Smooth muscle cell (in vitro differentiated cells): ENCODE data around the gene ZFR2. TPM values are rescaled to one million over a fixed set of nuclear protein-coding genes. Genes with fewer than 3 reads are reported as not detected.

ENCODE experiments used
- DNase-seq: peaks from one replicate; lab custom pipeline; 2025; ENCODE audit not compliant: unreplicated experiment; lab: John Stamatoyannopoulos, UW
- H2AFZ ChIP-seq: fragments of 200-600 bp; sonication (generic); 2 replicates; pipeline ENCODE4 v1.6.0; 2016; ENCODE audit warnings: antibody characterized with exemption, low read depth, mild to moderate bottlenecking
- H3F3A ChIP-seq: fragments of 200-600 bp; sonication (generic); 2 replicates; pipeline ENCODE4 v1.6.0; 2017; ENCODE audit warnings: antibody characterized with exemption, low read depth
- H3K27ac ChIP-seq: fragments of 200-600 bp; sonication (generic); 2 replicates; pipeline ENCODE4 v1.5.1; 2016; ENCODE audit warnings: low read depth, mild to moderate bottlenecking
- H3K27me3 ChIP-seq: fragments of 200-600 bp; sonication (generic); 2 replicates; pipeline ENCODE4 v1.6.1; 2016; ENCODE audit warnings: low read depth, mild to moderate bottlenecking
- H3K36me3 ChIP-seq: fragments of 200-600 bp; sonication (generic); 2 replicates; pipeline ENCODE4 v1.5.1; 2016; ENCODE audit warnings: low read depth
- H3K4me1 ChIP-seq: fragments of 200-600 bp; sonication (generic); 2 replicates; pipeline ENCODE4 v1.5.1; 2016; ENCODE audit warnings: low read depth
- H3K4me2 ChIP-seq: fragments of 200-600 bp; sonication (generic); 2 replicates; pipeline ENCODE4 v1.6.0; 2016; ENCODE audit warnings: mild to moderate bottlenecking
- H3K4me3 ChIP-seq: fragments of 200-600 bp; sonication (generic); 2 replicates; pipeline ENCODE4 v1.5.1; 2016; ENCODE audit warnings: mild to moderate bottlenecking
- H3K79me2 ChIP-seq: fragments of 200-600 bp; sonication (generic); 2 replicates; pipeline ENCODE4 v1.6.0; 2016; ENCODE audit warnings: low read depth, mild to moderate bottlenecking
- H3K9ac ChIP-seq: fragments of 200-600 bp; sonication (generic); 2 replicates; pipeline ENCODE4 v1.6.0; 2016; ENCODE audit warnings: low read depth
- H3K9me3 ChIP-seq: fragments of 200-600 bp; sonication (generic); replicated peaks from 2 replicates; pipeline ENCODE4 v1.5.1; 2016; ENCODE audit warnings: low read depth
- H4K20me1 ChIP-seq: fragments of 200-600 bp; sonication (generic); 2 replicates; pipeline ENCODE4 v1.6.0; 2016; ENCODE audit warnings: low read depth
- WGBS: methylation state at CpG from one replicate; pipeline ENCODE4 v1.1.7; 2016; ENCODE audit warnings: low lambda C conversion rate; 5-methylcytosine and 5-hydroxymethylcytosine counted together
- polyA plus RNA-seq: library from polyadenylated mRNA; unstranded; fragments of >200 nt; fragmentation: Nextera tagmentation; extraction: Ambion mirVana; gene quantifications from 2 replicates; pipeline ENCODE4 v1.2.1, GENCODE V29; 2016
- total RNA-seq: library from RNA; depleted of rRNA; stranded (reverse); fragments of >200 nt; gene quantifications from 2 replicates; pipeline ENCODE4 v1.2.3, GENCODE V29; 2014
- TF ChIP-seq, protein P1 (sequence below): fragments of 200-600 bp; sonication (generic); IDR thresholded peaks from 2 replicates; pipeline ENCODE4 v1.5.1; 2017; ENCODE audit warnings: borderline replicate concordance, mild to moderate bottlenecking, antibody characterized with exemption; ENCODE audit not compliant: insufficient read depth, poor library complexity, severe bottlenecking

The ZFR2 gene
- total and polyA plus RNA-seq, 2 experiments from 2014 or later = 0.54 to 1.8 TPM

DNA sequence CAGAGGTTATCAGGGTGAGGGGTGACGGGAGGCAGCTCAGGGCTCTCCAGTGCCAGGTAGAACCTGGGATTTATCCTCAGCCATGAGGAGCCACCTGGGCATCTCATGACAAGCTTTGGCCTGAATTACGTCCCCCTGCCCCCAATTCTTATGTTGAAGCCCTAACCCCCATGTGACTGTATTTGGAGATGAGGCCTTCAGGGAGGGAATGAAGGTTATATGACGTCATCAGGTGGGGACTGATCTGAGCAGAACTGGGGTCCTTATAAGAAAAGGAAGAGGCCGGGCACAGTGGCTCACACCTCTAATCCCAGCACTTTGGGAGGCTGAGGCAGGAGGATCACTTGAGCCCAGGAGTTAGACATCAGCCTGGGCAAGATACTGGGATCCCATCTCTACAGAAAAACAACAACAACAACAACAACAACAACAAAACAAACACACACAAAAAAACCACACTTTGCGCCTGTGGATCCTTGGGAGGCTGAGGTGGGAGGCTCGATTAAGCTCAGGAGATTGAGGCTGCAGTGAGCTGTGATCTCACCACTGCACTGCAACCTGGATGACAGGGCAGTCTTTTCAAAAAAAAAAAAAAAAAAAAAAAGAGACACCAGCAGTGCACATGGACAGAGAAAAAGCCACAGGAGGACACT is 18.4 kb downstream of the ZFR2 start:
- Histone ChIP-seq H3K9me3 (no peaks in the 10 kb centered on the region), H3K4me3 (no peak overlapping the region), H3K36me3 (no peaks in the 10 kb centered on the region), H3K4me2 (no peak overlapping the region), H2AFZ (no peak overlapping the region), H3K4me1 (no peaks in the 10 kb centered on the region), H3K27ac (no peak overlapping the region), H3K9ac (no peak overlapping the region), H4K20me1 (no peaks in the 10 kb centered on the region), H3K27me3 (no peaks in the 10 kb centered on the region), H3F3A (no peaks in the 10 kb centered on the region), H3K79me2 (no peaks in the 10 kb centered on the region)
- WGBS = 82% methylated on average over 6 of the region's 6 CpGs
- TF ChIP-seq, protein P1, sequence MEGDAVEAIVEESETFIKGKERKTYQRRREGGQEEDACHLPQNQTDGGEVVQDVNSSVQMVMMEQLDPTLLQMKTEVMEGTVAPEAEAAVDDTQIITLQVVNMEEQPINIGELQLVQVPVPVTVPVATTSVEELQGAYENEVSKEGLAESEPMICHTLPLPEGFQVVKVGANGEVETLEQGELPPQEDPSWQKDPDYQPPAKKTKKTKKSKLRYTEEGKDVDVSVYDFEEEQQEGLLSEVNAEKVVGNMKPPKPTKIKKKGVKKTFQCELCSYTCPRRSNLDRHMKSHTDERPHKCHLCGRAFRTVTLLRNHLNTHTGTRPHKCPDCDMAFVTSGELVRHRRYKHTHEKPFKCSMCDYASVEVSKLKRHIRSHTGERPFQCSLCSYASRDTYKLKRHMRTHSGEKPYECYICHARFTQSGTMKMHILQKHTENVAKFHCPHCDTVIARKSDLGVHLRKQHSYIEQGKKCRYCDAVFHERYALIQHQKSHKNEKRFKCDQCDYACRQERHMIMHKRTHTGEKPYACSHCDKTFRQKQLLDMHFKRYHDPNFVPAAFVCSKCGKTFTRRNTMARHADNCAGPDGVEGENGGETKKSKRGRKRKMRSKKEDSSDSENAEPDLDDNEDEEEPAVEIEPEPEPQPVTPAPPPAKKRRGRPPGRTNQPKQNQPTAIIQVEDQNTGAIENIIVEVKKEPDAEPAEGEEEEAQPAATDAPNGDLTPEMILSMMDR = no peak
- DNase-seq = no peak

DNA sequence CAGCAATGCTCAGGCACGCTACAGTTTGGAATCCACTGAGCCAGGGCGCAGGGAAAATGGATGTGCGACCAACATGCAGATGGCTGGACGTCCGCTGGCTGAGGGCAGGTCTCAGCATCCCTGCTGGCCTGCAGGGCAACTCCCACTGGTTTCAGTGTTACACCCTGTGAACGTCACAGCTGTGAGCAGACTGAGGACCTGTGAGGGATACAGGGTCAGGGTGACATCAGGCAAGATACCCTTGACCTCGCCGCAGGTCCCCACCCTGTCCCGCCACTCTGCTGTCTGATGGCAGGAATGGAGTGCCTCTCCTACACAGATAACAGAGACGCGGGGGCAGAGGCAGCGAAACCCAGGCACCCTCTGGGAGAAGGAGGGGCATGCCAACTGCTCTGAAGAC is 19.1 kb downstream of the ZFR2 start:
- Histone ChIP-seq H3K9ac (no peak overlapping the region), H3K27ac (no peak overlapping the region), H3K27me3 (no peaks in the 10 kb centered on the region), H3F3A (no peaks in the 10 kb centered on the region), H4K20me1 (no peaks in the 10 kb centered on the region), H3K4me3 (no peak overlapping the region), H3K79me2 (no peaks in the 10 kb centered on the region), H3K36me3 (no peaks in the 10 kb centered on the region), H3K4me1 (no peaks in the 10 kb centered on the region), H2AFZ (no peak overlapping the region), H3K9me3 (no peaks in the 10 kb centered on the region), H3K4me2 (no peak overlapping the region)
- TF ChIP-seq, protein P1 = no peak
- DNase-seq = no peak
- WGBS = 94% methylated on average over 12 of the region's 12 CpGs

DNA sequence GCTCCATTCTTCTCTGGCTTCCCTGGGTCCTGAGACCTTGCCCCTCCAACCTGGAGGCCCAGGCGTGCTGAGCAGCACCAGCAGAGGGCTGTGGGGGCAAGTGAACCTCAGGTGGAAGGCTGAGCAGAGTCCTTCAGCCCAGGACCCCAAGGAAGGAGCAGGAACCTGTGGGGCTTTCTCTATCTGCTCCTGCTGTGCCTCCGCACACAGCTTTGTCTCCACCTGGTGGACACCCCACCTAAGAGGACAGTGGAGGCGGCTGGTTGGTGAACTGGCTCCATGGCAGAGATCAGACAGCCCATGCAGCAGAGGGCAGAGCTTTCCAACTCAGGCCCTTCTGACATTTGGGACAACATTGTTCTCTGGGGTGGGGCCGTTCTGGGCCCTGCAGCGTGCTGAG is 19.7 kb downstream of the ZFR2 start:
- Histone ChIP-seq H3K9ac (no peak overlapping the region), H3K9me3 (no peaks in the 10 kb centered on the region), H3K4me1 (no peaks in the 10 kb centered on the region), H3F3A (no peaks in the 10 kb centered on the region), H3K36me3 (no peaks in the 10 kb centered on the region), H3K4me3 (no peak overlapping the region), H2AFZ (no peak overlapping the region), H3K4me2 (no peak overlapping the region), H3K27ac (no peak overlapping the region), H4K20me1 (no peaks in the 10 kb centered on the region), H3K27me3 (no peaks in the 10 kb centered on the region), H3K79me2 (no peaks in the 10 kb centered on the region)
- TF ChIP-seq, protein P1 = peak; percentile 19
- no peak for DNase-seq
- WGBS = 47% methylated on average over 5 of the region's 5 CpGs

DNA sequence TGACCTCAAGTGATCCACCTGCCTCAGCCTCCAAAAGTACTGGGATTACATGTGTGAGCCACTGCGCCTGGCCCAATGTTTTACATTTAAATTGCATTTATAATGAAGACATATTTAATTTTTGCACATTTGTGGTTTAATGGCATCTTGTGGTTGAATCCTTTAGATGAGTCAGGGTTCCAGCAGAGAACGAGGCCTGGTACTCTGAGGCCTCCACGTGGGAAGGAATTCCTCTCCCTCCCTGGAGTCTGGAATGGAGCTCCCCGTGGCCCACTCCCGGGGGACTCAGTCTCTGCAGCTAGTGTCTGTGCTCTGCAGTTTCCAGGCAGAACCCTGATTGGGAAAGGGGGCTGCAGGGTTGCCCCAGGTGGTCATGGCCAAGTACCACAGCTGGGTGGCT is 24.2 kb downstream of the ZFR2 start:
- Histone ChIP-seq H4K20me1 (no peaks in the 10 kb centered on the region), H3F3A (no peaks in the 10 kb centered on the region), H3K27me3 (no peaks in the 10 kb centered on the region), H3K4me3 (no peak overlapping the region), H3K9ac (no peak overlapping the region), H3K36me3 (no peaks in the 10 kb centered on the region), H2AFZ (no peak overlapping the region), H3K27ac (no peak overlapping the region), H3K9me3 (no peaks in the 10 kb centered on the region), H3K4me1 (no peaks in the 10 kb centered on the region), H3K79me2 (no peaks in the 10 kb centered on the region), H3K4me2 (no peak overlapping the region)
- TF ChIP-seq, protein P1 = no peak
- 71% methylated on average over 5 of the region's 5 CpGs for WGBS
- DNase-seq = no peak
